Measurements from ENCODE around the gene CYP2W1.

The CYP2W1 gene

DNA sequence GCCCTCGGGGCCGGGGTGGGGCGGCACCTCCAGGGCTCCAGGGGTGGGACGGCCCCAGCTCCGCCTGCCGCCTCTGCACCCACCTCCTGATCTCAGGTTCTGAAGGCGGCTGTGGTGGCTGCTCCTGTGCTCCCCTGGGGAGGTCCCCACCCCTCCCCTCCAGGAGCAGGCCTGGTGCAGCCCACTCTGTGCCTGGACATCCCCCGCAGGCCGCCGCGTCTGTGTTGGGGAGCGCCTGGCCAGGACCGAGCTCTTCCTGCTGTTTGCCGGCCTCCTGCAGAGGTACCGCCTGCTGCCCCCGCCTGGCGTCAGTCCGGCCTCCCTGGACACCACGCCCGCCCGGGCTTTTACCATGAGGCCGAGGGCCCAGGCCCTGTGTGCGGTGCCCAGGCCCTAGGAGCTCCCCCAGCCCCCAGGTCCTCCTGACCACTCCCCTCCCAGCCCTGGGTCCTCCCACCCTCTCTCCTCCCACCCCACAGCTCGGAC, 5.5 kb downstream of the CYP2W1 start:
- H3K27me3 ChIP-seq (ENCODE audit: control insufficient read depth, insufficient read depth, low read length): no peaks in the 10 kb centered on the region
- TF ChIP-seq, protein P1, sequence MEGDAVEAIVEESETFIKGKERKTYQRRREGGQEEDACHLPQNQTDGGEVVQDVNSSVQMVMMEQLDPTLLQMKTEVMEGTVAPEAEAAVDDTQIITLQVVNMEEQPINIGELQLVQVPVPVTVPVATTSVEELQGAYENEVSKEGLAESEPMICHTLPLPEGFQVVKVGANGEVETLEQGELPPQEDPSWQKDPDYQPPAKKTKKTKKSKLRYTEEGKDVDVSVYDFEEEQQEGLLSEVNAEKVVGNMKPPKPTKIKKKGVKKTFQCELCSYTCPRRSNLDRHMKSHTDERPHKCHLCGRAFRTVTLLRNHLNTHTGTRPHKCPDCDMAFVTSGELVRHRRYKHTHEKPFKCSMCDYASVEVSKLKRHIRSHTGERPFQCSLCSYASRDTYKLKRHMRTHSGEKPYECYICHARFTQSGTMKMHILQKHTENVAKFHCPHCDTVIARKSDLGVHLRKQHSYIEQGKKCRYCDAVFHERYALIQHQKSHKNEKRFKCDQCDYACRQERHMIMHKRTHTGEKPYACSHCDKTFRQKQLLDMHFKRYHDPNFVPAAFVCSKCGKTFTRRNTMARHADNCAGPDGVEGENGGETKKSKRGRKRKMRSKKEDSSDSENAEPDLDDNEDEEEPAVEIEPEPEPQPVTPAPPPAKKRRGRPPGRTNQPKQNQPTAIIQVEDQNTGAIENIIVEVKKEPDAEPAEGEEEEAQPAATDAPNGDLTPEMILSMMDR (IDR thresholded peaks at IDR 0.05): no peak
- H3K4me3 ChIP-seq (ENCODE audit: low read depth, low read length): no peak overlapping the region
- H2AFZ ChIP-seq: peak overlapping the region; percentile 73
- no peaks in the 10 kb centered on the region for H3K9me3 ChIP-seq (ENCODE audit: control insufficient read depth, low read length)
- no peak overlapping the region for H3K9ac ChIP-seq
- H3K79me2 ChIP-seq: no peaks in the 10 kb centered on the region
- H3K36me3 ChIP-seq (ENCODE audit: control insufficient read depth, insufficient read depth, low read length): no peaks in the 10 kb centered on the region
- H3K4me2 ChIP-seq (ENCODE audit: low read length): no peak overlapping the region
- H3K27ac ChIP-seq: no peak overlapping the region
- H3K4me1 ChIP-seq: peaks cover 2% of the 10 kb centered on the region

DNA sequence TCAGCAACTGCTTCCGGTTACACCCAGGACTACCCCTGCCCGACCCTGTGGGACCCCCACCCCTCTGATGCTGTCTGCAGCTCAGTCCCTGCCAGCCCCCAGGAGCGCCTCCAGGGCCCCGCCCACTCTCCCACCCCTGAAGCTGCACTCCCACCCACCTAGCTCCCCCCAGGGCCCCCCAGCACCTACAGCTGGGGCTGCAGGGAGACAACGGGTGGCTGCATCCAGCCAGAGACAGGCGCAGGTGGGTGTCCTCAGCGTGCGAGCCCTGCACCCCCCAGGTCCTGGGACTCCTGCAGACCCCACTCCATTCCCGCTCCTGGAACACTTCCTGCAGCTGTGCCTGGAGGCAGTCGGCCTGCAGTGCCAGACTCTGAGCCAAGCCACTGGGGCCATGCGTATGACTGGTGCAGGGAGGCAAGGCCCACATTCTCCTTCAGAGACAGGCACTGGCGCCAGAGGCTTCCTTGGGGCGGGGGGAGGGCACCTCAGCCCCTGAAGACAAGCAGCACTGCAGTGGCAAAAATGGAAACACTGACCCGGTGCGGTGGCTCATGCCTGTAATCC, 6.1 kb downstream of the CYP2W1 start:
- H3K27me3 ChIP-seq (ENCODE audit: control insufficient read depth, insufficient read depth, low read length): no peaks in the 10 kb centered on the region

DNA sequence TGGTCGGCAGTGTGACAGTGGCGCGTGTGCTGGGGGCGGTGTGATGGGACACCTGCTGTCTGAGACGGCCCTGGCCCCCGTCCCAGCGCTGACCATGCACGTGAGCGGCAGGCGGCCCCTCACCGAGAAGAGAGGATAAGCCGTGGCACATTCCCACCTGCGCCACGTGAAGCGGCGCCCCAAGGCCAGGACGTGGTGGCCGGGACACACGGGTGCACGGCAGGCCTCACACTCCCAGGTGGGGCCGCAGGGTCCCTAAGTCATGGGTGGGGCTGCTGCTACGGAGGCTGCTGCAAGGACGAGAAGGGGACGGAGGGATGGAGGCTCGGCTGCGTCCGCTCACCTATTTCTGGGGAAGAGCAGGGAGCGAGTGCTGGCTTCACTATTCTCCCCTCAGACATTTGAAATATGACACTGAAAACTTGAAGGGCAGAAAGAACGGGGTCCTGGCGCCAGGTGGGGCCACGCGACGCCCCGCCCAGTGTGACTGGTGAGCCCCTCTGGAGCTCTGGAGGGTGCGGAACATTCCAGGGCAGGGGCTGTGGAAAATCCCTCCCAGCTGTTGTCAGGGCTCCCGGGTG, 7.5 kb downstream of the CYP2W1 start:
- Histone ChIP-seq H3K79me2 (no peaks in the 10 kb centered on the region), H3K9me3 (ENCODE audit: control insufficient read depth, low read length) (no peaks in the 10 kb centered on the region), H3K36me3 (ENCODE audit: control insufficient read depth, insufficient read depth, low read length) (no peaks in the 10 kb centered on the region), H3K27me3 (ENCODE audit: control insufficient read depth, insufficient read depth, low read length) (no peaks in the 10 kb centered on the region), H3K9ac (no peak overlapping the region), H3K4me3 (ENCODE audit: low read depth, low read length) (no peak overlapping the region), H3K27ac (no peak overlapping the region), H3K4me1 (peaks cover 2% of the 10 kb centered on the region), H3K4me2 (ENCODE audit: low read length) (no peak overlapping the region), H2AFZ (no peak overlapping the region)
- TF ChIP-seq, protein P1 (IDR thresholded peaks at IDR 0.05): no peak

More for the DNA sequence above, 6.1 kb downstream of the CYP2W1 start:
- Histone ChIP-seq H3K79me2 (no peaks in the 10 kb centered on the region), H2AFZ (no peak overlapping the region), H3K4me2 (ENCODE audit: low read length) (no peak overlapping the region), H3K9ac (no peak overlapping the region), H3K4me1 (peaks cover 2% of the 10 kb centered on the region), H3K4me3 (ENCODE audit: low read depth, low read length) (no peak overlapping the region), H3K36me3 (ENCODE audit: control insufficient read depth, insufficient read depth, low read length) (no peaks in the 10 kb centered on the region), H3K9me3 (ENCODE audit: control insufficient read depth, low read length) (no peaks in the 10 kb centered on the region), H3K27ac (no peak overlapping the region)
- TF ChIP-seq, protein P1 (IDR thresholded peaks at IDR 0.05): no peak

DNA sequence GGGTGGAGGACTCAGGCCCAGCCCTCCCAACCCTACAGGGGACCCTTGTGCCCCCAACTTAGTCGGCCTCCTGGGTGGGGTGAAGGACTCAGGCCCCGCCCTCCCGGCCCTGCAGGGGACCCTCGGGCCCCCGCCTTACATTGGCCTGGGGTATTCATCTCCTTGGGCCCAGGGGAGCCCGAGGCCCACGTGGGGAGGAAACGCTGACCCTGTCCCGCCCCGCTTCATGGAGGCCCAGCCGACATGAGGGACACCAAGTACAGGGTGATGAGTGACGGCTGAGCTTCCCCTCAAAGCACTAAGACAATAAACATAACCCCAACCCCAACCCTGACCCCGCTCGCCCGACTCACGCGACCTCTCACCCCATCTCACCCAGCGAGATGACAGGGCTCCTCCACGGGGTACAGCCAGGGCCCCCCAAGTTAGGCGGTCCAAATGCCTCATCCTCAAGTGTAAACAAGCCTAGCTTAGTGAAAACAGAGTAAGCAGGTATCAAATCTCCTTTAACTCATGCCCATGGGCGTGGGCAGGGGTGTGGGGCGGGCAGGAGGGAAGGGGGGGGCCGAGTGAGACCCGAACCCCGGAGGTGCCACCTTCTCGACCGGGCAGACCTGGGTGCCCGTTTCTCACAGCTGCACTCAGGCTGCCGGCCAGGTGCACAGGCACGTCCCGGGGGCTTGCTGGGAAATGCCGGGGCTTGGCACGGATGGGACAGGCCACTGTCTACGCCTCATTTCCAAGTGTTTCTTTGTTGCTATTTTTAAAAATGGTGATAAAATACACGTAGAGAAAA, 8.2 kb downstream of the CYP2W1 start:
- Histone ChIP-seq H3K79me2 (no peaks in the 10 kb centered on the region), H3K27ac (no peak overlapping the region), H2AFZ (no peak overlapping the region), H3K4me1 (peaks cover 2% of the 10 kb centered on the region), H3K4me3 (ENCODE audit: low read depth, low read length) (no peak overlapping the region), H3K9ac (no peak overlapping the region), H3K4me2 (ENCODE audit: low read length) (no peak overlapping the region), H3K36me3 (ENCODE audit: control insufficient read depth, insufficient read depth, low read length) (no peaks in the 10 kb centered on the region), H3K27me3 (ENCODE audit: control insufficient read depth, insufficient read depth, low read length) (no peaks in the 10 kb centered on the region), H3K9me3 (ENCODE audit: control insufficient read depth, low read length) (no peaks in the 10 kb centered on the region)
- TF ChIP-seq, protein P1 (IDR thresholded peaks at IDR 0.05): no peak
